CD4-positive, alpha-beta T cell (primary cell): ENCODE results near the gene RAE1. TPM values are rescaled to one million over a fixed set of nuclear protein-coding genes. Genes with fewer than 3 reads are reported as not detected.
A peak's percentile ranks its signal among the peaks of the same experiment; 100 is the strongest.

ENCODE experiments used
- ATAC-seq: fragments of 200-7000 bp; cut with Tn5 transposase; one replicate; pipeline ENCODE4 v1.10.0; 2022; ENCODE audit warnings: mild to moderate bottlenecking; ENCODE audit not compliant: poor library complexity
- CTCF ChIA-PET: fragments of 350-600 bp; sonication (Branson Sonifier 250); formaldehyde crosslinking; loops from one replicate; lab custom pipeline; 2021; ENCODE audit warnings: antibody characterized with exemption, inconsistent platforms; lab: Charles Lee
- POLR2A ChIA-PET: fragments of 350-600 bp; sonication (Branson Sonifier 250); formaldehyde crosslinking; loops from one replicate; lab custom pipeline; 2021; ENCODE audit warnings: antibody characterized with exemption, inconsistent platforms; lab: Charles Lee
- DNase-seq, 14 experiments: peaks; one replicate each; pipeline ENCODE4 v3.0.0-alpha.2; 2013 to 2020; ENCODE audit warnings: mixed read lengths in 2 of 14
- H3K27ac ChIP-seq, 2 donors: one replicate each; pipeline versions ENCODE4 v1.5.1 to v1.7.0; 2013; ENCODE audit warnings: low read length in 2 of 2, low read depth in 1 of 2, mild to moderate bottlenecking in 1 of 2
- H3K27me3 ChIP-seq, 2 experiments: 1 replicate in 1 of 2; 2 replicates in 1 of 2; pipeline versions ENCODE4 v1.6.1 to v1.7.0; 2013; ENCODE audit warnings: low read length in 2 of 2, control low read depth in 1 of 2, mild to moderate bottlenecking in 1 of 2, moderate library complexity in 1 of 2; ENCODE audit not compliant: insufficient read depth in 2 of 2, control insufficient read depth in 1 of 2
- H3K36me3 ChIP-seq: one replicate; pipeline ENCODE4 v1.6.1; 2013; ENCODE audit warnings: low read length, control low read depth; ENCODE audit not compliant: insufficient read depth
- H3K4me1 ChIP-seq: one replicate; pipeline ENCODE4 v1.6.1; 2013; ENCODE audit warnings: low read length, control low read depth; ENCODE audit not compliant: insufficient read depth
- H3K4me3 ChIP-seq: one replicate; pipeline ENCODE4 v1.5.1; 2013; ENCODE audit warnings: mild to moderate bottlenecking, low read length, moderate library complexity
- H3K9me3 ChIP-seq, 2 experiments: 1 replicate in 1 of 2; 2 replicates in 1 of 2; pipeline versions ENCODE4 v1.6.1 to v1.7.0; 2013; ENCODE audit warnings: low read length in 2 of 2, mild to moderate bottlenecking in 2 of 2, control low read depth in 1 of 2, moderate library complexity in 1 of 2; ENCODE audit not compliant: control insufficient read depth in 1 of 2, insufficient read depth in 1 of 2
- H3K27ac Mint-ChIP-seq: one replicate; pipeline ENCODE4 v1.8.0; 2020; ENCODE audit warnings: mixed read lengths
- H3K27me3 Mint-ChIP-seq: one replicate; pipeline ENCODE4 v1.8.0; 2021; ENCODE audit warnings: mixed read lengths
- H3K36me3 Mint-ChIP-seq: one replicate; pipeline ENCODE4 v1.8.0; 2021; ENCODE audit warnings: low read depth, mixed read lengths
- H3K4me1 Mint-ChIP-seq: one replicate; pipeline ENCODE4 v1.8.0; 2021; ENCODE audit warnings: low read depth, mixed read lengths
- H3K4me3 Mint-ChIP-seq: one replicate; pipeline ENCODE4 v1.8.0; 2020; ENCODE audit warnings: mild to moderate bottlenecking, mixed read lengths
- H3K9me3 Mint-ChIP-seq: one replicate; pipeline ENCODE4 v1.8.0; 2020; ENCODE audit warnings: mixed read lengths
- CTCF ChIP-seq: fragments of 200-600 bp; IDR thresholded peaks from one replicate; pipeline ENCODE4 v1.8.0; 2022; ENCODE audit warnings: antibody characterized with exemption, mild to moderate bottlenecking
- intact Hi-C, 2 experiments: fragments of 100-400 bp; cut with DNase I in 1 of 2; cut with micrococcal nuclease in 1 of 2; formaldehyde crosslinking; loops; one replicate each; pipeline versions ENCODE4 v1.15.1 to v1.9.0; 2023 to 2025; cut with DNase I, micrococcal nuclease
- total RNA-seq, 174 experiments: library from RNA in 2 of 174; stranded (reverse) in 2 of 174; gene quantifications; one replicate each; pipeline ENCODE4 v1.2.3 and lab custom pipeline; 2021 to 2026

The RAE1 gene
- total RNA-seq, 2 experiments from 2014 or later, result 58.8 to 60.7 TPM

DNA sequence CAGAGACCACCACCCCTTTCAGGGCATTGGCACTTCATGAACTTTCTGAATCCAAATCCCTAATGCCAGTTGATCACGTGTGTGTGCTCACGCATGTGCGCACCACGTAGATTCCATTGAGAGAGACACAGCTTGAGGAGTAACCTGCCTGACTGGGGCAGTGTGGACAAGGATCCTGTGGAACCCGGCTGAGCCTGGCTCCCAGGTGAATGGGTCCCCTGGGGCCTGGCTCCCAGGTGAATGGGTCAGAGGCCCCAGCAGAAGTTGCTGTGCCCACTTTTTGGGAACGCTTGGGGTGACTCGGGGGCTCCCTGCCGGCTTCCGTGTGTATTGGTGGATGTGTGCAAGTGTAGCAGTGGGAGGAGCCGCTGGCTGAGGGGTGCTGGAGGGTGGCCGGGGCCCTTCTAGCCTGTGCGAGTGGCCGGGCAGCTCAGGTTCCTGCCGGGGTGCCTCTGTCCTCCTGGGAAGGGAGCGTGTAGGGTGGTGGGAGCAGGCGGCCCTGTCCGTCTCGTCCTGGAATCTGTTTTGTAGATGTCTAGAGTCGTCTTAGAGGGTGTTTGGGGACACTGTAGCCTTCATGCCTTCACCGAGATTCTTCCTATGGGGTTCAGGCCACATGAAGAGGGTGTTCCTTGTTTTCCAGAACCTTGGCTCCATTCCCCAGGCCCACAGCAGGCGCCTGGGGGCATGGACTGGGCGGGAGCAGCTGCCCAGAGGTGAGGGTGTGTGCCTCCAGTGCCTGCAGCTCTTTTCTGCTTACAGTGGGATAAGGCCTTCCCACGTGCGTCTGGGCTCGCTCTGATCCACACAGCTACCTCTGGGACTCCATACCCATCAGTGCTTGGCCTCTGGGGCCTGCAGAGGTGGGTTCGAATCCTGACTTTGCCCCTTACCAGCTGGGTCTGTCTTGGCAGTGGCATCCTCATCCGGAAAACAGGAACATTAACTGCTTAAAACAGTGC, 43.3 kb downstream of the RAE1 start:
- POLR2A ChIA-PET, result interaction anchor here (1.0 to 6.1 kb wide), 4 partner anchors 14 to 225 kb away, joined by 3 to 150 read pairs (median 44); no protein-coding TSS in a partner anchor

GRCh38 chr20:57395111-57395966, 44.3 kb downstream of the RAE1 start:
- Mint-ChIP-seq H3K36me3 (peaks cover 91% of the 10 kb centered on the region), H3K4me1 (peaks cover 80% of the 10 kb centered on the region), H3K4me3 (peak overlapping the region; percentile 99), H3K9me3 (no peaks in the 10 kb centered on the region), H3K27ac (peak overlapping the region; percentile 96), H3K27me3 (peaks cover 10% of the 10 kb centered on the region)
- Histone ChIP-seq H3K9me3 (no peaks in the 10 kb centered on the region), H3K27ac (peak overlapping the region; percentile 30 to 88), H3K27me3 (no peaks in the 10 kb centered on the region), H3K36me3 (peaks cover 63% of the 10 kb centered on the region), H3K4me1 (peaks cover 90% of the 10 kb centered on the region), H3K4me3 (no peak overlapping the region)
- no peak for TF ChIP-seq CTCF
- POLR2A ChIA-PET, result interaction anchor here (3.8 to 5.3 kb wide), 2 partner anchors 12 to 39 kb away, joined by 46 to 150 read pairs; no protein-coding TSS in a partner anchor
- CTCF ChIA-PET, result no interaction called here
- no peak for DNase-seq
- intact Hi-C loops, result loop anchor here (5.0 kb wide), 4 partner anchors 237 to 1262 kb away; partner anchors contain the start of genes PMEPA1 (in 1 of the 2) and RAB22A (in 1 of the 2)
- no peak for ATAC-seq

More for the DNA sequence above, 43.3 kb downstream of the RAE1 start:
- Mint-ChIP-seq H3K36me3 (peaks cover 87% of the 10 kb centered on the region), H3K4me1 (peaks cover 78% of the 10 kb centered on the region), H3K9me3 (no peaks in the 10 kb centered on the region), H3K27me3 (peaks cover 10% of the 10 kb centered on the region), H3K27ac (peak overlapping the region; percentile 96), H3K4me3 (peak overlapping the region; percentile 99)
- H3K4me3 ChIP-seq, result peak overlapping the region; percentile 72
- ATAC-seq (no peak), DNase-seq (no peak)
- intact Hi-C loops, result loop anchor here (5.0 kb wide), 5 partner anchors 238 to 1498 kb away; partner anchors contain the start of genes PMEPA1 (in 2 of the 2) and RAB22A (in 2 of the 2)
- H3K9me3 ChIP-seq, result no peaks in the 10 kb centered on the region
- CTCF ChIA-PET, result no interaction called here
- TF ChIP-seq CTCF, result no peak
- peaks cover 54% of the 10 kb centered on the region for H3K36me3 ChIP-seq
- H3K27me3 ChIP-seq, result no peaks in the 10 kb centered on the region
- H3K4me1 ChIP-seq, result peaks cover 90% of the 10 kb centered on the region
- peak overlapping the region; percentile 30 to 88 for H3K27ac ChIP-seq
